HG03025 (cell line): Measurements from ENCODE around the gene MYO1D.
"Not testable (repeated sequence)": the region's sequence is repeated elsewhere in the genome, so short reads cannot be mapped to it uniquely, and the experiment has no call there.

ENCODE experiments used
- ATAC-seq: cut with Tn5 transposase; IDR thresholded peaks from one replicate; pipeline ENCODE4 v1.9.1; 2021; ENCODE audit warnings: mild to moderate bottlenecking, moderate library complexity; ENCODE audit not compliant: unreplicated experiment, low FRiP score

MYO1D gene

DNA sequence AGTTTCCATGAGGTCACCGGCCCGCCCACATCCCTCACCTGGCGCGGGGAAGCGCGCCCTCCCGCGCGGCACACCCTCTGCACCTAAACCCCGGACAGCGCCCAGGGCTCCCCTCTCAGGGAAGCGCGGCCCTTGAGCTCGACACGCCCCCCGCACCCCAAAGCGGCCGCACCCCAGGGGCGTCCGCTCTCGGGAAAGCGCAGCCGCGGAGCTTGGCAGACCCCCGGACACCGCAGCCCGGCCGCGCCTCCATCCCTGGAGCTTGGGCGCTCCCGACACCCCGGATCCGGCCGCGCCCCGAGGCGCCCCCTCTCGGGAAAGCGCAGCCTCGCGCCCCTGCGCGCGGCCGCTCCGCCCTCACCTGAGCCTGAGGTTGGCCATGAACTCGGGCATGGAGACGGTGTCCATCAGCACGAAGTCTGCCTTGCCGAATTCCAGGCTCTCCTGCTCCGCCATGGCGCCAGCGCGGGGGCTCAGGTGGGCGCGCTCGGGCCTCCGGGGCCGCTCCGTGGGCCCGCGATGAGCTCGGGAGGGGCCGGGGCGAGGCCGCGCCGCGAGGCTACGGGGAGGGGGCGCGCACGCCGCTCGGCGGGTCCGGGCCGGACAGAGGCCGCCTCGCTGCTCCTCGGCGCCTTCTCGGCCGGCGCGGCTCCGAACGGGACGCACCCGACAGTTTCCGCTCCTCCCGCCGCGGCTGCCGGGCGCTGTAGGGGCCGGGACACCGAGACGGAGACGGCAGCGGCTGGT lies at the start of gene MYO1D:
MYO1D (minus strand) TSS at position 708 of the 747 bp plus-strand sequence; CDS start at position 456, 252 bp downstream.
- ATAC-seq, result peak; percentile 60

DNA sequence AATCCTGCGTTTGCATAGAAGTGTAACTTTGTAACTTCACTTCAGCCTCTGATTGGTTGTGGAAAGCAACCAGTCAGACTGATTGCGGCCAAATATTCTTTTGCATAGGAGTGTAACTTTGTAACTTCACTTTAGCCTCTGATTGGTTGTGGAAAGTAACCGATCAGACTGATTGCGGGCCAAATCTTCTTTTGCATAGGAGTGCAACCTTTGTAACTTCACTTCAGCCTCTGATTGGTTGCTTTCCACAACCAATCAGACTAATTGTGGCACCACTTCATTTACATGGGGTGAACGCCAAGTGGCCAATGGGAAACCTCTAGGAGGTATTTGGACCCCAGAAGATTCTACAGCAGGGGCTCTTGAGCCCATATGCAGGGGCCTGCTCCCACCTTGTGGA lies 49.3 kb upstream of the MYO1D start:
- no peak for ATAC-seq

DNA sequence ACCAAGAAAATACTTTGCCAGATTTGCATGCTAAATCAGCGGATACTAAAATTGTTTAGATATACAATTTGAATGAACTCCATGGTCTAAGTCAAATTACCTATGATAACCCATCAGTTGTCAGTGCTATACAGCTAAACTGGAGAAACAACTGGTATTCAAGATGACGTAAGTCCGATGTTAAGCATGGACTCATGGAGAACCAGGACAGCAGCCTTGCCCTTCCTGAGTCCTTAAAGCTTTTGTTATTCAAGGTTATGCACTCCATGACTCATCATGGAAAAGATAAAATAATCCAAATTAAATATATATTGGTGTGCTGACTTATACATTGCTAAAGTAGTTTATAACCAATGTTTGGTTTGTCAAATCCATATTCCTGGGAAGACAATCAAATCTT lies 47.0 kb upstream of the MYO1D start:
- not testable (repeated sequence) for ATAC-seq

DNA sequence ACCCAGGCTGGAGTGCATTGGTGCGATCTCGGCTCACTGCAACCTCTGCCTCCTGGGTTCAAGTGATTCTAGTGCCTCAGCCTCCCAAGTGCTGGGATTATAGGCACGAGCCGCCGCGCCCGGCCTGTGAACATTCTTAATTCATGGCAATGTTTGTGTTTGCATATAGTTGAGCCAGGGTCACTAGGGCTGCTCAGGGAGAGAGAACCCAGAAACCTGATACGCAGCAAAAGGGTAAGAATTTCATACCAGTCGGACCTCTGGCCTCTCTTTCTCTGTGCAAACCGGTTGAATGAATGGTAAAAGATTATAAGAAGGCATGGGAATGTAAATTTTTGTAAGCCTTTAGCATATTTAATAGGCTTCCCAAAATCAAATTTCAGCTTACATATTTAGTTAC lies 44.1 kb upstream of the MYO1D start:
- no peak for ATAC-seq

DNA sequence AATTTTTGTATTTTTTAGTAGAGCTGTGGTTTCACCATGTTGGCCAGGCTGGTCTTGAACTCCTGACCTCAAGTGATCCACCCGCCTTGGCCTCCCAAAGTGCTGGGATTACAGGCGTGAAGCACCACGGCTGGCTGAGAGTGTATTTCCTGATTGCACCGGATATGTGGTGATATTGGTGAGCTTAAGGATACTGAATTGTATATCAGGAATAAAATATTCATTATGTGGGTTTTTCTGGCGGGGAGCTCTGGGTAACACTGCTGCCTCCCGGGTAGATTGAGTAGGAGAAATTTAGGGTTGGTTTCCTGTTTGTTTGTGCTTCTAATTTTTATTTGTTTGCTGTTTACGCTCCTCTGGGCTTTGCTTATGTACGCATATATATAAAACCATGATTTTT lies 43.4 kb upstream of the MYO1D start:
- ATAC-seq, result no peak

DNA sequence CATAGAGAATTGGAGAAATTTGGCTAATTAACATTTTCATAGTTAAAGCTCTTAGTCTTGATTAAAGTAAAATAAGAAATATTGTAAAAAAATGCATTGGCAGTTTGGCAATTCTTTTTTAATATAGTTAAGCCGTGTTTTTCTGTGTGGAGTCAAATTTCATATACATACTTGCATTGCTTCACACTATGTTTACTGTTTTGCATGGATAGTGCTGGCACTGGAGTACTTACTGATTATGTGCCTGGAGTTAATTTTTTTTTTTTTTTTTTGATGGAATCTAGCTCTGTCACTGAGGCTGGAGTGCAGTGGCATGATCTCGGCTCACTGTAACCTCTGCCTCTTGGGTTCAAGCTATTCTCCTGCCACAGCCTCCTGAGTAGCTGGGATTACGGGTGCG lies 43.0 kb upstream of the MYO1D start:
- not testable (repeated sequence) for ATAC-seq

DNA sequence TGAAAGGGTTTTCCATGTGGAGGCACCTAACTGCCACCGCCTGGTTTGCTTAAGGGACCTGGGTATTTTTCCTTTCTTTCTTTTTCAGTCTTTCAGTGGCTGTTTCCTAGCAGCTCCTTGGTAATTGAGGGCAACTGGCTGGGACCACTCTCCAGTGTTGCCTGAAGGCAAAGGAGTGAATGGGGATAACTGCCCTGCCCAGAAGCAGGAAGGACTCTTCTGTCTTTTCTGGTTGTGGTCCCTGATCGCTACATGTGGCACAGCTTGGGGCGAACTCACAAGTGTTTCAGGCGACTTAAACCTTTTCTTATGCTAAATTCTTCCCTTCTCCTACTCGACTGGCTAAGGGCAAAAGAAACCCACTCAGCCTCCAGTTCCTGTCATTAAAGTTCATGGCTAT lies 40.9 kb upstream of the MYO1D start:
- no peak for ATAC-seq

DNA sequence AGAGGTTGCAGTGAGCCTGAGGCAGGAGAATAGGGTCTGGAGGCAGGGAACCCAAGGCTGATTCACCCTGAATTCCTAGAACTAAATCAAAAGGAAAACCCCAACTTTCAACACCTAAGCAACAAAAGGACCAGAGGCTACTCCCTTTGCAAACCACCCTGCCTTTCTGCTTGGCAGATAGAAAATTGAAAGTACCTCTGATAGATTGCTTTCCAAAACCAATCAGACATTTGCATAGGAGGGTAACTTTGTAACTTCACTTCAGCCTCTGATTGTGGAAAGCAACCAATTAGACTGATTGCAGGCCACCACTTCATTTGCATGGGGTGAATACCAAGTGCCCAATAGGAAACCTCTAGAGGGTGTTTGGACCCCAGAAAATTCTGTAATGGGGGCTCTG lies 40.2 kb upstream of the MYO1D start:
- no peak for ATAC-seq

DNA sequence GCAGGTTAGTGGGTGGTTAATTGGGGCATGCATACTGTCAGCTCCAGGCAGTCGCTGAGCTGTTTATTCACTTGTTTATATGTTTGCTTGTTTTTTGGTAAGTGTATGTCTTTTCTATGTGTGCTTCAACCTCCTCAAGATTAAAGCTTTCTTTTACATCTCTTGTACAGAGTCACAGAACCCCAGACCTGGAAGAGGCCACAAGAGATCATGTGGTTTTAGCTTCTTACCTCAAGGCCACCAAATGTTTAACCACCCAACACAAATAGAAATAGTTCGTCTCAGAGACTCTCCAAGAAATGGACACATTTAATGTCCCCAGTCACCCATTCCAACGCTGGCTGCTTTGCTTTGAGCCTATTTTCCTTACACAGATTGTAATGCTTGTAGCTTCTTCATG lies 39.2 kb upstream of the MYO1D start:
- ATAC-seq, result no peak

DNA sequence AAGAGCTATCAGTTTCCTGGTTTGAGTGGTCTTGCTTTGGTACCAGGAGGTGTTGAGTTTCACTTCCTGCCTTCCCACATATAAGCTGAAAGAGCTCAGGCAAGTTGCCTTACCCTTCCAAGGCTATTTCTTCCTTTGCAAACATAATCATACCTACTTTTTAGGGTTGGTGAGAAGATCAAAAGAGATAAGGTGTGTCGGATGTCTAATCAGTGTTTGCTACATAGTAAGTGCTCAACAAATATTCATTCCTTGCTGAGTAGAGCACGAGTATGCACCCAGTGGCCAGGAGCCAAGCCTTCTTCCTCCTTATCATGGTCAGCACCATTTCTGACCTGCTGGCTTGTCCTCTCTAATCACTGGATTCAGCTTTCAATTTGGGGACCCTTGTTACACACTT lies 38.3 kb upstream of the MYO1D start:
- ATAC-seq, result no peak

DNA sequence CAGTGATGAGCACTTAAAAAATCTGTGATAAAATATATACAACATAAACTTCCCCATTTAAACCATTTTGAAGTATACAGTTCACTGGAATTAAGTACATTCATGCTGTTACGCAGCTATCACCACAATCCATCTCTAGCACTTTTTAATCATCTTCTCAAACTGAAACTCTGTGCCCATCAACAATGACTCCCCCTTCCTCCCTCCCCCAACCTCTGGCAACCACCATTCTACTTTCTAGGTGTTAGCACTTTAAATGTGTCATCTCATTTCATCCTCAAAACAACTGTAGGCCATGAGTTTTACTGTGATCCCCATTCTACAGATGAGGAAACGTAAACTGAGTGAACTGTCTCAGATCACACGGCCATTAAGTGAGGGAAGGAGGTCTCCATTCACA lies 37.3 kb upstream of the MYO1D start:
- ATAC-seq, result no peak

DNA sequence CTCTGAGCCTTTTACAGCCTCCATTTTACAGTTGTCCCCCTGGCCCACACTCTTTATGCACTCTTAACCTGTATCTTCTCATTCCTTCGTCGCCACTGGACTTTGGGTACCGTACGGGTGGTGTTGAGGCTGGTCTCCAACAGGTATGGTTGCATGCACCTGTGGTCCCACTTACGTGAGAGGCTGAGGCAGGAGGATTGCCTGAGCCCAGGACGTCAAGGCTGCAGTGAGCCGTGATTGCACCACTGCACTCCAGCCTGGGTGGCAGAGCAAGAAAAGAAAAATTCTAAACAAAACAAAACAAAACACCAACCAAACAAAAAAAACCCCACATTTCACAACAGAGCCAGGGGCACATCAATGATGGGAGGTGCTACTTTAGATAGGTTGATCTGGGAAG lies 36.7 kb upstream of the MYO1D start:
- ATAC-seq, result no peak

DNA sequence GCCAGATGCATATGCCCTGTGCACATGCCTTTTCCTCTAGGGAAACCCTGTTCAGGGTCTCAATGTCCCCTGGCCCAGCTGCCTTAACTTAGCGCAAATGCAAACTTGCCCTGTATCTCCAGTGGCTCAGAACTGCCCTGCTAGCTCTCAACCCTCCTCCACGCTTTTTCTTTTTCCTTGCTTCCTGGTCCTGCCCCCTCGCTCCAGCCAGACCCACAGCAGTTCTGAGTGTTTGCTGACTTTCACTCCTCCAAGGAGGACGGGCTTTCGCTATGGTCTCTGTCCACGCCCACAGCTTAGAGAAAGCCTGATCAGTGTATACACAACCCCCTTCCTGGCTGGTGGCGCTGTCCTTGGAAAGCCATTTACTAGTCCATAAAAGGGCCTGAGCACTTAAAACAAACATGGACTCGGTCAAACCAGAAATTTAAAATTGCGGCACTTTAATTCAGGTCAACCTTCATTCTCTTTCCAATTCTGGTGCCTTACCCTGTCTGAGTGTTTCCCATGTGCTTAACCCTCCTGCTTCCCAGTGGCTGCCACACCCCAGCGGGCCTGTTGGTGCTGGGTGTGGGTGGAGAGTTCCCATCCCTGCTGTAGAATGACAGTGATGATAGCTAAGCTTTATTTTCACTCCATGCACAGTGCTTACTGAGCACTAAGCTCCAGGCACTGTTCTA lies 35.4 kb upstream of the MYO1D start:
- ATAC-seq, result no peak

DNA sequence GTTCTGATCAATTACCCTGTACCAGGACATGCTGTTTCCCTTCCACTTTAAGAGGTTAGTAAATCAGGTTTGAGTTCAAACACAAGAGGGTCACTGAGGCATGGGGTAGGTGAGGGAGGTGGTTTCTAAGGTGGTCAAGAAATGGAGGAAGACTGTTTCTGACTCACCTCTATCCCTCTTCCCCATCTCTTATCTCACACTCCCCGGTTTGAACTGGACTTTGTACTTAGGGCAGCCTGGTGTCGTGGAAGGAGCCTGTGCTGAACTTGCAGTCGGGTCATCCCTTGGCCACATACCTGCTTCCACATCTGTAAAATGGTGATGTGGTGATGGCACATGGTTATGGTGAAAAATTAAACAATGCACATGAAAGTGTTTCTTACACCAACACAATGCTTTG lies 33.8 kb upstream of the MYO1D start:
- ATAC-seq, result no peak

DNA sequence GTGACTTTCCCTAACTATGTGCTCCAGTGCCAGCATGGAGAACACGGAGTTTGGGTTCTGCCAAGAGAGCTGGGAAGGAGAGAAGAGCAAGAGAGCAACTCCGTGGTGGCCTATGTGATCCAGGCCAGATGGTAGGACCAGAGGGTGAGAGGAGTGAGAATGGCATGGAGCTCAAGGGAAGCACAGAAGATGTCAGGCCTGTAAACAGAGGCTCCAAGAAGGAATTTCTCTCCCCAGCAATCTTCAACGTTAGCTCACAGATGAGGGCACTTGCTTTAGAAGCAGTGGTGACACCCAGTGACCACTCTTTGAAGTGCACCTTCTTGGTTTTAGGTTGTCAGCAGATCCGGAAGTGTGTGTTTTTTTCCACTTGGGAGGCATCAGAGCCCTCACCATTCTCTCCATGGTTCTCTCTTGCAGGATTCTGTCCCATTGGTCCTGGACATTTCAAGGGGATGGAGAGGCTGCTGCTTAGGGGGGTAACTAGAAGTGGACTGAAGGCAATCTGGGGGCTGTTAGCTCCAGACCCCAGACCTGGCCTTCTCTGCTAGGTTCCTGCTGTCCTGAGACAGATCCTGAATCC lies 33.0 kb upstream of the MYO1D start:
- no peak for ATAC-seq

DNA sequence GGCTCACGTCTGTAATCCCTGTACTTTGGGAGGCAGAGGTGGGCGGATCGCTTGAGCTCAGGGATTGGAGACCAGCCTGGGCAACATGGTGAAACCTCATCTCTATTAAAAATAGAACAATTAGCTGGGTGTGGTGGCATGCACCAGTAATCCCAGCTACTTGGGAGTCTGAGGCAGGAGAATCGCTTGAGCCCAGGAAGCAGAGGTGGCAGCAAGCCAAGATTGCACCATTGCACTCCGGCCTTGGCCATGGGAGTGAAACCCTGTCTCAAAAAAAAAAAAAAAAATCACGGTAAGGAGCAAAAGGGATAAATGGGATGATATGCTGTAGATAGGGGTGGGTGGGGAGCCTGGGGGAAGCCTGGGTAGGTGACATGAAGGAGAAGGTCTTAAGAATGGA lies 30.7 kb upstream of the MYO1D start:
- no peak for ATAC-seq

DNA sequence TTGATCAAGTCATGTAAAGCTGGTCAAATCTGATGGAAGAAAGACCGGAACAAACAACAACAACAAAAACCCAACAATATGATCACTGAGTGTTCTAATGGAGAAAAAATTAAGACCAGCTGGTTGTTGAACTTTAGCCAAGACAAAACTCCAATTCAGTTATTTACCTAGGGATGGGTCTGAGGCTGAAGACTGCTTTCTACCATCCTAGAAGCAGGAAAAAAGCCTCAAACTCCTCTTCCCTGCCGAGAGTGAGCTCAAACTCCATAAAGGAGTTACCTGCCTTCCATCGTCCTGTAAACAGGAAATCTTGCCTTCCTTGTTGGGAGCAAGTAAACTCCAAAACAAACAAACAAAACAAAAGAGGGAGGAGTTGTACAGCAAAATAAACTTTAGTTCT lies 28.0 kb upstream of the MYO1D start:
- no peak for ATAC-seq

DNA sequence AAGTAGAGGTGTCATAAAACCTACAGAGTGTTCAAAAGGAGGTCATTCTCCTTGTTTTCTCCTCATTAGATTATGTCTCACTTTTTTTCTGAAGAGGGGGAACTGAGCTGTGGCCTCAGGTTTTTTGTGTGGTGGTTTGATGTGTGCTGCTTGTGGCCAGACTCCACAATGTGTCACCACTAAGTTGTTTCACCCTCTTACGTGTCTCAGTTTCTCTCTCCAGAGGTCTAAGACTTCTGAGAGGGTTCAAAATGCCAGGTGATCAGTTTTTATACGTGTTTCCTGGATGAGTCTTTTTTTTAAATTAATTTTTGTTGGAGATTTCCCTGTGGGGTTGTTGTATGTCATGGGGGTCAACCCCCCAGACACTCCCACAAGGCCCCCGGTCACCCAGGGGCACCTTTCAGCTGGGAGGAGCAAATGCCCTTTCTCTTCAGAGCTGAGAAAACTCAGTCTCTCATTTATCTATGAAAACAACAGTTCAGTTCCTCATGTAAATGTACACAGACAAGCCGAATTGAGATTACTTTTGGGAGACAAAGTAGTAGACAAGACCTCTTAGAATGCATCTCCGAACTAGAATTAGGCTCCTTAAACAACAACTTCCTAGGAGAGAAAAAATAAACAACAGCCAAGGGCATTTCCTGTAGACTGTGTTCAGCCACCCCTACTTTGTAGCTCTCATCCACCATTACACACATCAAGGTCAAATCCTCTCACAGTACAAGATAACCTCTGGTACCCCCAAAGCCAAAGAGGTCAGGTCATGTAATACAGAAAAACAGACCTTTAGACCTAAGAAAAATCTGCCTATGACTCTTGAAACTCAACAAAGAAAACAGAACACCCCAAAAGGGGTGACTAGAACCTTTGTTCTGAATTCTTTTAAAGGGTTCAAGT lies 27.1 kb upstream of the MYO1D start:
- ATAC-seq, result no peak

DNA sequence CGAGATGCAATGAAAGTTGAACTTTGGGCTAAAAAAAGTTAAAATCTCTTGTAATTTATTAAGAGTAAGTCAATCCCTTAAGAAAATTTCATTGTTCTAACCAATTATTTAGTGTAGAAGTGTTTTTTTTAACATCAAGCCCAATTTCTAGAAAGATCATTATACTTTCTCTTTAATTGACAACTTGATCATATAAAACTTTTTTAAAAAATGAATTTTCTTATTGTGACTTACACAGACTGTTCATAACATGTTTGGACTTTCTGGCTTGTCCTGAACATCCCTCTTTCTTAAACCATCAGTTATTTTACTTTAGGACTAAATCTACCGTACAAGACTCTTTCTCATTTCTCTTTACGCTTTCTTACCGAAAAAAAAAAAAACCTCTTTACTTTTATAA lies 24.8 kb upstream of the MYO1D start:
- ATAC-seq, result no peak

DNA sequence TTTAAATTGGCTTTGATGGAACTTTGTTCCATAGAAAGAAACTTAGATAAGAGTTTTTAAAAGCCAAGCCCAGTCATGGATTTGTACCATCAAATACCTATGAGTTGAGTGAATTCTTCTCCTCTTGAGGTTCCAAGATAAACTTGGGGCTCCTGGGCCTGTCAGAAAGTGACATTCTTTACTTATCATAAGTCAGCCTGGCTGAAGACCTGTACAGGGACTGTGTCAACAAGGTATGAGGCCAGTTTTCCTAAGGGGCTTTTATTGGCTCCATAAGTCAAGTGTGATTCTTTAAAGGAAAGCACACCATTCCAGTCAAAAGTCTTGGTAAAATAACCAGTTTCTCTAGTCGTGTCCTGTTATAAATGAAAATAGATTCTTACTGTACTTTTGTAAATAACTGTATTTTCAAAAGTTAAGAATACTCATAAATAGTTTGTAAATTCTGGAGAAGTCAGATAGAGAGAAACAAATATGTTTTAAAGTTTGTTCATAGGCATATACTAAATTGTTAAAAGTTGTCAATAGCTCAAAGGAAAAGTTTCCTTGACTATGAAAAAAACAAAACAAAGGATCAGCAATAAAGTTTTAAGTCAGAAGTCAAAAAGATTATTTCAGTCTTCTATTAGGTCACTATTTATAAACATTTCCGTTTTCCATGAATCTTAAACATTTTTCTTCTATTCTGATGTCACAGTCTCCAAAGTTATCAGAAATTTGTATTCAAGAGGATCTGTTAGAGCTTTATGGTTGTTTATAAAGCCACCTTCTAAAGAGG lies 22.5 kb upstream of the MYO1D start:
- no peak for ATAC-seq
